Thyroid gland (tissue), 4 donors: Measurements from ENCODE around the gene SLC25A27.
A peak's percentile ranks its signal among the peaks of the same experiment; 100 is the strongest.

Experiments used
- POLR2A ChIP-seq, 2 donors: fragments of 450-650 bp; IDR thresholded peaks; one replicate each; pipeline ENCODE4 v1.6.1; 2017; ENCODE audit warnings: antibody characterized with exemption in 2 of 2, mild to moderate bottlenecking in 2 of 2, moderate library complexity in 1 of 2
- TF ChIP-seq, protein P1 (sequence below), 6 experiments: fragments of 200-600 bp in 3 of 6; fragments of 450-650 bp in 3 of 6; sonication (generic) in 3 of 6; IDR thresholded peaks; one replicate each; pipeline ENCODE4 v1.5.1; 2016 to 2019; ENCODE audit warnings: antibody characterized with exemption in 6 of 6, mild to moderate bottlenecking in 2 of 6, inconsistent platforms in 1 of 6, moderate library complexity in 1 of 6

DNA sequence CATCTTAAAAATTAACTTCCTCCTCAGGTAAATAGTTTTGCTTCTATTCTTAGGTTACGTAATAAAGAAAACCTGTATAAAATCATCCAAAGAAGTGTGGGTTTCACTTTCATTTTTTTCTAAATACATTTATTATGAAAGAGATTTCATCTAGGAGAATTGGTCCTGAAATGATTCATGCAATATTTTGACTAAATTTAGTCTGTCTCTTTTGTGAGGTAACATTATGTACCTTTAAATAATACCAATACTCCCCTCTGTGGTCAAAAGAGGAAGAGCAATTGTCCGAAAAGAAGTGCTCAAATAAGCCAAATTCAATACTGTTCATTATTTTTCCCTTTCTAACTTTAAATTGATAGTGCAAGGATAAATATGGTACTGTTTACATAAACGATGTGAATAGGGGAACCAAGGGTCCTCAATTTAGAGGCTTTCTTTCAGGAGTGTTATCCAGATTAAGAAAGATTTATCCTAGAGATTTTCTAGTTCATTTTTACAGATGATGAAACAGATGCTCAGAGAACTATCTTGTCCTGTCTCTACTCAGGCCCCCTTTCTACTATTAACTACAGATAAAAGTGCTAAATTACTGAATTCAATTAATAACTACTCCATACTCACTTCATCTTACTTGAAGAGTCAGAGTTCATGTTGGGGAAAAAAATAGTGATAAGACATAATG, 26.4 kb upstream of the SLC25A27 start:
- TF ChIP-seq POLR2A (IDR thresholded peaks at IDR 0.05): no peak
- TF ChIP-seq, protein P1, sequence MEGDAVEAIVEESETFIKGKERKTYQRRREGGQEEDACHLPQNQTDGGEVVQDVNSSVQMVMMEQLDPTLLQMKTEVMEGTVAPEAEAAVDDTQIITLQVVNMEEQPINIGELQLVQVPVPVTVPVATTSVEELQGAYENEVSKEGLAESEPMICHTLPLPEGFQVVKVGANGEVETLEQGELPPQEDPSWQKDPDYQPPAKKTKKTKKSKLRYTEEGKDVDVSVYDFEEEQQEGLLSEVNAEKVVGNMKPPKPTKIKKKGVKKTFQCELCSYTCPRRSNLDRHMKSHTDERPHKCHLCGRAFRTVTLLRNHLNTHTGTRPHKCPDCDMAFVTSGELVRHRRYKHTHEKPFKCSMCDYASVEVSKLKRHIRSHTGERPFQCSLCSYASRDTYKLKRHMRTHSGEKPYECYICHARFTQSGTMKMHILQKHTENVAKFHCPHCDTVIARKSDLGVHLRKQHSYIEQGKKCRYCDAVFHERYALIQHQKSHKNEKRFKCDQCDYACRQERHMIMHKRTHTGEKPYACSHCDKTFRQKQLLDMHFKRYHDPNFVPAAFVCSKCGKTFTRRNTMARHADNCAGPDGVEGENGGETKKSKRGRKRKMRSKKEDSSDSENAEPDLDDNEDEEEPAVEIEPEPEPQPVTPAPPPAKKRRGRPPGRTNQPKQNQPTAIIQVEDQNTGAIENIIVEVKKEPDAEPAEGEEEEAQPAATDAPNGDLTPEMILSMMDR (IDR thresholded peaks at IDR 0.05): peak; percentile 40 to 85 (median 60)
